ENCODE results near the gene MEAF6.

MEAF6 gene

DNA sequence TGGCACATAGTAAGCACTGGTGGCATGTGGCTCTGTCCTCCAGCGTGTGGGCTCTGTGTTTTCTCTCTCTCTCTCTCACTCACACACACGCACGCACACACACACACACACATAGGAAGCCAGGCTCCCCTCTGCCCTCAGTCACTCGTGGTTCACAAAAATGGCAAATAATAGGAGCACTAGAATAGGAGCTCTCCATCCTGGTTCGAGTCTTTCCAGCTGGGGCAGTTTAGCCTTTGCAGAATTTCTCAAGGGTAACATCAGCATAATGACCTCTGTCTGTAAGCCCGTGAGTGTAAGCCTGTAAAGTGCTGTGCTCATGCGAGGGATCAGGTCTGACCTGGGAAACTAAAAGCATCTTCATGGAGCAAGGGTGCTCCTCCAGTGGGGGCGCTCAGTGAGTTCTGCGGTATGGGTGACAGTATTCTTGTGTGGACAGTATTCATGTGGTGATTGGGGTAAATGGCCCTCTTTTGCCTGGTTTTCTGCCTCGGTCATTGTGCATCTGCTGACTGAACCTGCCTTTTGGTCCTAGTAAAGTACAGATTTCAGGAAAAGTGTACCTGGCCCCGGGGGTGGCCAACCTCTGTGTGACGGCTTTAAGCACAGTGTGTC is 41.0 kb downstream of the MEAF6 start:
- no peak for DNase-seq (ENCODE audit: low spot score)

GRCh38 chr1:37472994-37473393 is 41.6 kb downstream of the MEAF6 start:
- no peak for DNase-seq (ENCODE audit: low spot score)

GRCh38 chr1:37472281-37472680 is 42.3 kb downstream of the MEAF6 start:
- no peak for DNase-seq (ENCODE audit: low spot score)

GRCh38 chr1:37471345-37472231 is 43.0 kb downstream of the MEAF6 start:
- DNase-seq (ENCODE audit: low spot score): peak; percentile 53

DNA sequence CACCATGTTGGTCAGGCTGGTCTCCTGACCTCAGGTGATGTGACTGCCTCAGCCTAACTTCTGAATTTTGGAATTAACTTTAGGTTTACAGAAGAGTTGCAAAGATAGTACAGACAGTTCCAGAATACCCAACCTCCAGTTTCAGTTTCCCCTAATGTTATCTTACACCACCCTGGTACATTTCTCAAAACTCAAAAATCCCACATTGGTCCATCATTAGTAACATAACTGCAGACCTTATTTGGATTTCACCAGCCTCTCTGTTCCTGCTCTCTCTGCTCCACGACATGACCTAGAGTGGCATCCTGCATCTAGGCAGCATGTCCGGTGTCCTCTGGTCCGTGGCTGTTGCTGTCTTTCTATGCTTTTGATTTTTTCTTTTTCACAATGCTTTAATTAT is 45.2 kb downstream of the MEAF6 start:
- DNase-seq (ENCODE audit: low spot score): no peak

GRCh38 chr1:37468037-37468436 is 46.5 kb downstream of the MEAF6 start:
- DNase-seq (ENCODE audit: low spot score): no peak

DNA sequence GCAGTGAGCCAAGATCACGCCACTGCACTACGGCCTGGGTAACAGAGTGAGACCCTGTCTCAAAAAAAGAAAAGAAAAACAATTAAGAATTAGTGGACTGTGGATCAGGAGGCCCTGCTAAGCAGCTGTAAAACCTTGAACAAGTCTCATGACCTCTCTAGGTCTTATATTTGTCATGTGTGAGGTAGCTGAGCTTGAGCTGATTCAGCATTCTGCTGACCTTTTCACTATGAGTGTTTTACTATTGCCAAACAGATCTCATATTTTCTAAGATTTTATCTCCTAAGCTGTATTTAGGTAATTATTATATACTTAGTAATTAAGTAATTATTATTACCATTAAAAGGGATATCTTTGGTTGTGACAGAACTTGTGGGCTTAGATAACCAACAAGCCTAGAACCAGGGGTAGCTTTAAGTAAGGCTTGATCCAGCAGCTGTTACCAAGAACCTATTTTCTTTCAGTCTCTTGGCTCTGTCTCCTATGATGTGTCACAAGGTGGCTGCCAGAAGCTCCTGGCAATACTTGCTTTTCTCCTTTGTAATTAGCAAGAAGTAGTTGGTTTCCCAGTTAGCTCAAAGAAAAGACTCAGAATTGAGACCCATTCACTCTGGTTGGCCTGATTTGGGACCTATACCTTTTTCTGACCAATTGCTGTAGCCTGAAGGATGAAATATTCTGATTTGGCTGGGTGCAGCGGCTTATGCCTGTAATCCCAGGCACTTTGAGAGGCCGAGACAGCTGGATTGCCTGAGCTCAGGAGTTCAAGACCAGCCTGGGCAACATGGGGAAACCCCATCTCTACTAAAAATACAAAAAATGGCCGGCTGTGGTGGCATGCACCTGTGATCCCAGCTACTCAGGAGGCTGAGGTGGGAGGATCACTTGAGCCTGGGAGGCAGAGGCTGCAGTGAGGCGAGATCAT is 48.7 kb downstream of the MEAF6 start:
- DNase-seq (ENCODE audit: low spot score): no peak

DNA sequence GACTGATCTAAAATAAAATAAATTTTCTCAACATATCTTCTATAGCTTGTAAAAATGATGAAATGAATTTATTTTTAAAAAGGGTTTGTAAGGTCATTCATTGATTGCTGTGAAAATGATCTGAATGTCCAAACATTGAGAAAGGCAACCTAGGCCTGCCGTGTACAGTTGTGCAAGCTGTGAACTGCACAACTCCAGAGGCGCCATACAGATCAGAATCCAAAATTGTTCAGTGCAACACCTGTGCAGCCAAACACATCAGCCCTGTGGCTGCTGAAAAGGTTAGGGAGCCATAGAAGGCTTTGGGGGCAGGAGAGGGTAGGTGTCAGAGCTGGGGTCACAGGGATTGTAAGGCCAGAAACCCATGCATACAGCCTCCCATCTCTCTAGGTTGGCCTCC is 50.1 kb downstream of the MEAF6 start:
- no peak for DNase-seq (ENCODE audit: low spot score)

GRCh38 chr1:37461698-37462436 is 52.7 kb downstream of the MEAF6 start:
- DNase-seq (ENCODE audit: low spot score): no peak

GRCh38 chr1:37458551-37458950 is 56.0 kb downstream of the MEAF6 start:
- DNase-seq (ENCODE audit: low spot score): no peak

DNA sequence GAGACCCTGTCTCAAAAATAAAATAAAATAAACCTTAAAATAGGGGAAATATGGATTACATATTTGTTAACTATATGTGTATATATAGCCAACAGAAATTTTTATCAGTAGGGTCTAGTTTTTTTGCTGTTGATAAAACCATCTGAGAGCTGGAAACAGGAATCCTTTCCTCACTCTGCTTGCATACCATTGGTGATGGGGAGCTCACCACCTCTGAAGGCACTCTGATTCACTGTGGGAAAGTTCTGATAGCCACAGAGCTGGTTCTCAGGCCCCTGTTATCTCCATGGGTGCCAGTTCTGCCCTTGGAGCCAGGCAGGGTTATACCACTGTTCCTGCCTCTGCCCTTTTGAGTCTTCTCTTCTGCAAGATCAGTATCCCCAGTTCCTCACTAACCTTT is 58.0 kb downstream of the MEAF6 start:
- DNase-seq (ENCODE audit: low spot score): no peak

GRCh38 chr1:37455516-37455915 is 59.0 kb downstream of the MEAF6 start:
- no peak for DNase-seq (ENCODE audit: low spot score)

GRCh38 chr1:37453647-37454046 is 60.9 kb downstream of the MEAF6 start:
- DNase-seq (ENCODE audit: low spot score): no peak

GRCh38 chr1:37452416-37452815 is 62.1 kb downstream of the MEAF6 start:
- DNase-seq (ENCODE audit: low spot score): no peak

GRCh38 chr1:37449936-37450335 is 64.6 kb downstream of the MEAF6 start:
- no peak for DNase-seq (ENCODE audit: low spot score)

GRCh38 chr1:37448691-37449417 is 65.7 kb downstream of the MEAF6 start:
- no peak for DNase-seq (ENCODE audit: low spot score)

GRCh38 chr1:37448185-37448584 is 66.4 kb downstream of the MEAF6 start:
- DNase-seq (ENCODE audit: low spot score): no peak

DNA sequence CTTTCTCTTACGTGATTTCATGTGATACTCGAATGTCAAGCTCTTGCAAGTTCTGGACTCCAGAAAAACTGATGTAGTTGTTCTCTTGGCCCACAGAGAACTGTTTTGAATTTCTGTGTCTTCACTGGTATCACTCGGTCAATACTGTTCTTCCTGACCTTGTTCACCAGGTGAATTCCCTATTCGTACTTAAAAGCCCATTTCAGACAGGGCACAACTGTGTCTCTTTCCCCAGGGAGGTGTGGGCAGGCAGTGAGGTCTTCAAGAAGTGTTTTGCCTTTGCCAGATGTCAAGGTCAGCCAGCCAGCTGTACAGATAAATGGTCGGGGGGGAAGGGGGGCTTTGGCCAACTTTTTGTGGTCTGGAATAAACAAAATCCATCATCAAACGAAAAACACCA is 67.7 kb downstream of the MEAF6 start:
- DNase-seq (ENCODE audit: low spot score): no peak

DNA sequence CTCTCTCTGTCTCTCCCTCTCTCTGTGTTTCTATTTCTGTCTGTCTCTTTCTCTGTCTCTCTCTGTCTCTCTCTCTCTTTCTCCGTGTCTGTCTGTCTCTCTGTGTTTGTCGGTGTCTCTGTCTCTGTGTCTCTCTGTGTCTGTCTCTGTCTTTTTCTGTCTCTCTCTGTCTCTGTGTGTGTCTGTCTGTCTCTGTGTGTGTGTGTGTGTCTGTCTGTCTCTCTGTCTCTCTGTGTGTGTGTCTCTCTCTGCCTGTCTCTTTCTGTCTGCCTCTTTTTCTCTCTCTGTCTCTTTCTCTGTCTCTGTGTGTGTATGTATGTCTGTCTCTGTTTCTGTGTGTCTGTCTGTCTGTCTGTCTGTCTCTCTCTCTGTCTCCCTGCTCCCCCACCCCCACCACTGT is 71.9 kb downstream of the MEAF6 start:
- no peak for DNase-seq (ENCODE audit: low spot score)

Measured in cerebellar cortex (tissue), 1 donor.